ENCODE data around the gene PPP3CA.
A peak's percentile ranks its signal among the peaks of the same experiment; 100 is the strongest.

PPP3CA gene

GRCh38 chr4:100985576-100985975, 361.8 kb downstream of the PPP3CA start:
- DNase-seq, result no peak

GRCh38 chr4:100984901-100985300, 362.4 kb downstream of the PPP3CA start:
- DNase-seq, result no peak

- DNase-seq, result no peak
Observed at GRCh38 chr4:100983426-100983825, 363.9 kb downstream of the PPP3CA start.

DNA sequence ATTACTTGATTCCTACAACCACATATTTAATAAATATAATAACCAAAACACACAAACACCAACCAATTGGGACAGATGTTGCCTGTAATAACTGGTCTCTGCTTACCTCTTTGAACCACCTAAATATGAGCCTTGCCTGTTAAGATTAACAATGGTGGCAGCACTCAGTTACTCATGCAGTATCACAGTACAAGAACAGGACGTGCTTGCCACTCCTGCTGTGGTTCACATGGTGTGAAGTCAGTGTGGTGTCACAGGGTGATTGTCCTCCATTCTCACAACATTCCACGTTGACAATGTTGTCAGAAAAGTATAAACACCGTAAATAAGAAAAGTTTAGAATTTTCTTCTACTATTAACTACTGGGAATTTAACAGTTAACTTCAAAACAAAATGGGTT, 365.0 kb downstream of the PPP3CA start:
- DNase-seq, result no peak

DNA sequence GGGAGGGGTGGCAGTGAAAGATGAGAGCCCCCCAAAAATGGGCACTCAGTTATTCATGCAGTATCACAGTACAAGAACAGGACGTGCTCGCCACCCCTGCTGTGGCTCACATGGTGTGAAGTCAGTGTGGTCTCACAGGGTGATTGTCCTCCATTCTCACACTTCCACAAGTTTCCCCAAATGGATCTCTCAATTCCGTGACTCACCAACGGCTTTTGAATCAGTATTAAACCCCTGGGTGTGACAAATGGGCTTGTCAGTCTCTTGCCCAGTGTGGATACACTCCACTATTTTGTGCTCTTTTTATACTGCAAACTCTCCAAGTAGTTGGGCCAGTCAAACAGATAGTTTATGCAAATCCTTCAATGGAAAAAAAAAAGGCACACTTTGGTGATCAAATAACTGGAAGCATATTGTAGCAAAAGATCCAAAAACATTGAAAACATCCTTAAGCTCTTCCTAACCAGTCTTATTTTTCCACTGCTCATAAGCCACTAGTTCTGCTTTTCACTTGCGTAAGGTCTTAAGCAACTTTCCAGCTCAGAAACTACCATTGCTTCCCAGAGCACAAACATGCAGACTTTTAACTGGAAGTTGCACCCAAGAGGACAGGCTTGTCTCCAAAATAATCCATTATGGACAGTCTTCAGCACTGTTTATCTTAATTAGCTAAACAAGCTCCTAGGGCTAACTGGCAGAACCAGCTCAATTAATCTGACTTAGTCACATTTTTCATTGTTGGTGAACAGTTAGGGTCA, 365.7 kb downstream of the PPP3CA start:
- no peak for DNase-seq

DNA sequence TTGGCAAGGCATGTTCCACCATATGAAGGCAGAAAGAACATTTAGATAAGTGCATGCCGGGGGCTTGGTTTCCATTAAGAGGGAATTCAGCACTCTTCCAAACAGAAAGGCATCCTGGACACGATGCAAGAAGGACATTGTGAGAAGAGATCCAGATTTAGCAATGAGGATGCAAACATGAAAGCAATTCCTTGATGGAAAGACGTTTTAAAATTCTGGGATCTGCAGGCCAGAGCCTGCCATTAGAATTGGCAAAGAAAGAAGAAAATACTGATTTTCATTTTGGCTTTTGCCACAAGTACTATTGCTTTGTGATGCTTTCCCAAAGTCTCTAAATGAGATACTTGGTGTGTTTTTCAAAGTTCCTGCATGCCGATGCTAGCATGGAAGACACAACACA, 367.6 kb downstream of the PPP3CA start:
- no peak for DNase-seq

DNA sequence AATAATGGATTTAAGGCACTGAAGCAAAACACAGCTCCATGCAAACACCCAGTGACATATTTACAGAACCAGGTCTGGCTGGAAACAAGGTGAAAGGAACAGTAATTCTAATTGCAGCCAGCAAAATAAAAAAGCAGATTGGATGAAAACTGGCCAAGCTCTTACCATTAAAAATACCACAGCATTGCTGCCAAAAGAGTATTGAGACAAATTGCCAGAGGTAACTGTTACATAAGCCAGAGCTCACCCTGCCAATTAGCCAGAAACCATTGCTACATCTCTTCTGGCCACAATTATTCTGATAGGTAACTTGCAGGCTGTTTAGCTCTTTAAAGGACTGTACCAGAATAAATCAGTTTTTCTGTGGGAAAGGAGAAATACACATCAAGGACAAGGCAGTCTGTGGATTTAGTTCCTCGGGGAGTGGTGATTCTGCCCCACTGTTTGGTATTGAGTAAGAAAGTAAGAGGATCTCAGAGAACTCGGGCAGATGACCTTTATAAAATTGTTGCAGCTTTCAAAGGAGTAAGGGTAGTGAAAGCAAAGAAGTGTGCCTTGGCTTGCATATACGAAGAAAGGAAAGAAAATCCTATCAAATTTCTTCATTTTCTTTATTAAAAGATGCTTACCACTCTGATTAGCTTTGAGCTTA, 369.5 kb downstream of the PPP3CA start:
- peak; percentile 33 for DNase-seq

DNA sequence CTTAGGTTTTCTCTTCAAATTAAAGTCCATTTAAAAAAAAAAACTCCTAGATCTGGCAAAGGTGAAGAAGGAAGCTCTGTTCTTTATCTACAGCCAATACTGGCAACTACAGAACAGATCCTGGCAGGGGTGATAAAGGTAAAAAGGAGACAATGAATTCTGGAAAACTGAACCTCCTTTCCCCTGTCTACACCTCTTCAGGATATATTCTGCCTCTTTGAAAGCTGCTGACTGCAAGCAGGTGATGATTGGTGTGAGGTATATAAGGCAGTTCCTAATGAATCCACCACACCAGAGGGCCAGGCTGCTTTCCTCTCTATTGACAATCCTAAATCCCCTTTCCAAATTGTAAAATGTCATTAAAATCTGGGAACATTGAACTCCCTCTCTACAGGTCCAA, 370.1 kb downstream of the PPP3CA start:
- DNase-seq, result no peak

All from NCI-H1694 (cell line).